Neural cell (in vitro differentiated cells): Measurements from ENCODE around the gene BUD31. TPM values are rescaled to one million over a fixed set of nuclear protein-coding genes. Genes with fewer than 3 reads are reported as not detected.

ENCODE experiments used
- H2AFZ ChIP-seq: fragments of 200-600, 300-800 bp; sonication (generic), shearing (Covaris generic); 2 replicates; pipeline ENCODE4 v1.6.0; 2014; ENCODE audit warnings: low read depth, mild to moderate bottlenecking, antibody characterized with exemption, low read length, moderate library complexity
- H3F3A ChIP-seq: fragments of 200-600 bp; shearing (Covaris generic); 2 replicates; pipeline ENCODE4 v1.6.1; 2016; ENCODE audit warnings: mild to moderate bottlenecking, moderate library complexity, mixed read lengths, antibody characterized with exemption, low read length; ENCODE audit not compliant: insufficient read depth, poor library complexity, severe bottlenecking
- H3K27ac ChIP-seq: fragments of 200-600, 300-800 bp; sonication (generic), shearing (Covaris generic); 2 replicates; pipeline ENCODE4 v1.5.1; 2014; ENCODE audit warnings: mild to moderate bottlenecking, low read length, moderate library complexity
- H3K27me3 ChIP-seq: fragments of 300-800, 200-600 bp; sonication (generic), shearing (Covaris generic); 2 replicates; pipeline ENCODE4 v1.6.0; 2014; ENCODE audit warnings: mild to moderate bottlenecking, low read depth, low read length, moderate library complexity; ENCODE audit not compliant: insufficient read depth
- H3K36me3 ChIP-seq: fragments of 300-800, 200-600 bp; sonication (generic), shearing (Covaris generic); 2 replicates; pipeline ENCODE4 v1.5.1; 2014; ENCODE audit warnings: mild to moderate bottlenecking, antibody characterized with exemption, low read length, moderate library complexity; ENCODE audit not compliant: insufficient read depth
- H3K4me2 ChIP-seq: fragments of 300-800, 200-600 bp; sonication (generic), shearing (Covaris generic); 2 replicates; pipeline ENCODE4 v1.6.0; 2014; ENCODE audit warnings: mild to moderate bottlenecking, low read length
- H3K4me3 ChIP-seq: fragments of 300-800, 200-600 bp; sonication (generic), shearing (Covaris generic); 2 replicates; pipeline ENCODE4 v1.5.1; 2014; ENCODE audit warnings: mild to moderate bottlenecking, low read length, moderate library complexity
- H3K79me2 ChIP-seq: fragments of 200-600 bp; shearing (Covaris generic); replicated peaks from 2 replicates; pipeline ENCODE4 v1.6.0; 2014; ENCODE audit warnings: mild to moderate bottlenecking, low read length, moderate library complexity; ENCODE audit not compliant: insufficient read depth
- H3K9ac ChIP-seq: fragments of 300-800, 200-600 bp; sonication (generic), shearing (Covaris generic); 2 replicates; pipeline ENCODE4 v1.6.1; 2016; ENCODE audit warnings: mild to moderate bottlenecking, low read length, mixed read lengths
- H3K9me2 ChIP-seq: fragments of 200-600 bp; shearing (Covaris generic); 2 replicates; pipeline ENCODE4 v1.6.1; 2016; ENCODE audit warnings: mild to moderate bottlenecking, low read length, mixed read lengths; ENCODE audit not compliant: insufficient read depth
- H3K9me3 ChIP-seq: fragments of 200-600, 300-800 bp; sonication (generic), shearing (Covaris generic); 2 replicates; pipeline ENCODE4 v1.6.1; 2016; ENCODE audit warnings: mild to moderate bottlenecking, mixed run types, low read length, moderate library complexity, mixed read lengths
- H4K20me1 ChIP-seq: fragments of 200-600 bp; shearing (Covaris generic); 2 replicates; pipeline ENCODE4 v1.6.1; 2016; ENCODE audit warnings: mild to moderate bottlenecking, mixed run types; ENCODE audit not compliant: insufficient read depth
- CTCF ChIP-seq: fragments of 450-650 bp; IDR thresholded peaks from 2 replicates; pipeline ENCODE4 v1.5.1; 2014; ENCODE audit warnings: antibody characterized with exemption, mild to moderate bottlenecking, moderate library complexity; ENCODE audit not compliant: poor library complexity, severe bottlenecking
- EP300 ChIP-seq: fragments of 450-650 bp; conservative IDR thresholded peaks from 2 replicates; pipeline ENCODE4 v1.6.1; 2014; ENCODE audit warnings: antibody characterized with exemption, mild to moderate bottlenecking, moderate library complexity; ENCODE audit not compliant: poor library complexity, severe bottlenecking
- EZH2 ChIP-seq: fragments of 200-600, 300-800 bp; shearing (Covaris generic), sonication (generic); IDR thresholded peaks from 2 replicates; pipeline ENCODE4 v1.6.1; 2014; ENCODE audit warnings: antibody characterized with exemption, low read length, borderline replicate concordance, mild to moderate bottlenecking; ENCODE audit not compliant: insufficient read depth, poor library complexity, severe bottlenecking
- MXI1 ChIP-seq: fragments of 450-650 bp; conservative IDR thresholded peaks from 2 replicates; pipeline ENCODE4 v1.6.1; 2014; ENCODE audit warnings: antibody characterized with exemption, mild to moderate bottlenecking; ENCODE audit not compliant: poor library complexity, severe bottlenecking
- POLR2AphosphoS5 ChIP-seq: IDR thresholded peaks from 2 replicates; pipeline ENCODE4 v1.6.1; 2012
- RAD21 ChIP-seq: fragments of 450-650 bp; conservative IDR thresholded peaks from 2 replicates; pipeline ENCODE4 v1.6.1; 2014; ENCODE audit warnings: antibody characterized with exemption, mild to moderate bottlenecking, moderate library complexity
- REST ChIP-seq: IDR thresholded peaks from 2 replicates; pipeline ENCODE4 v1.6.1; 2012; ENCODE audit warnings: borderline replicate concordance
- SMC3 ChIP-seq: fragments of 450-650 bp; conservative IDR thresholded peaks from 2 replicates; pipeline ENCODE4 v1.6.1; 2014; ENCODE audit warnings: antibody characterized with exemption, mild to moderate bottlenecking, moderate library complexity; ENCODE audit not compliant: poor library complexity
- TAF1 ChIP-seq: IDR thresholded peaks from 2 replicates; pipeline ENCODE4 v1.6.1; 2012; ENCODE audit warnings: low read depth
- polyA plus RNA-seq: library from polyadenylated mRNA; depleted of rRNA; stranded (reverse); fragments of >200 nt; gene quantifications from 2 replicates; pipeline ENCODE4 v1.2.3, GENCODE V29; 2014

The BUD31 gene
- polyA plus RNA-seq, 1 donor from 2014 or later, result 251 TPM

- H3K9ac ChIP-seq, result no peak overlapping the region
Measured at GRCh38 chr7:99362801-99363200, 46.0 kb upstream of the BUD31 start.

GRCh38 chr7:99363286-99363685 is 45.5 kb upstream of the BUD31 start:
- no peak for TF ChIP-seq TAF1
- TF ChIP-seq SMC3, result no peak
- no peak for TF ChIP-seq CTCF
- TF ChIP-seq MXI1, result no peak
- no peak for TF ChIP-seq REST
- no peak for TF ChIP-seq POLR2AphosphoS5
- TF ChIP-seq EP300, result no peak
- TF ChIP-seq EZH2, result no peak
- no peak for TF ChIP-seq RAD21
- Histone ChIP-seq H3K36me3 (peaks cover 3% of the 10 kb centered on the region), H3K9ac (no peak overlapping the region), H3K9me3 (no peaks in the 10 kb centered on the region), H2AFZ (no peak overlapping the region), H3K27ac (no peak overlapping the region), H3F3A (no peaks in the 10 kb centered on the region), H3K4me2 (no peak overlapping the region), H3K4me3 (no peak overlapping the region), H3K9me2 (no peaks in the 10 kb centered on the region), H3K27me3 (no peaks in the 10 kb centered on the region), H4K20me1 (no peaks in the 10 kb centered on the region), H3K79me2 (no peaks in the 10 kb centered on the region)

More at GRCh38 chr7:99362801-99363200, 46.0 kb upstream of the BUD31 start:
- Histone ChIP-seq H2AFZ (no peak overlapping the region), H3K27ac (no peak overlapping the region), H3K79me2 (no peaks in the 10 kb centered on the region), H3K27me3 (no peaks in the 10 kb centered on the region), H3K9me2 (no peaks in the 10 kb centered on the region), H3K4me3 (no peak overlapping the region), H3K9me3 (no peaks in the 10 kb centered on the region), H3F3A (no peaks in the 10 kb centered on the region), H4K20me1 (no peaks in the 10 kb centered on the region), H3K36me3 (peaks cover 3% of the 10 kb centered on the region), H3K4me2 (no peak overlapping the region)
- TF ChIP-seq MXI1, result no peak
